DMS114 treated with DMSO at 0.1 percent for 48 hours (cell line): ENCODE measurements around the gene PEG3.
A peak's percentile ranks its signal among the peaks of the same experiment; 100 is the strongest.

Experiments
- DNase-seq: peaks from one replicate; lab custom pipeline; 2025; ENCODE audit not compliant: unreplicated experiment; lab: John Stamatoyannopoulos, UW

PEG3 gene

GRCh38 chr19:56839652-56840450 is 675 bp downstream of the PEG3 start:
- DNase-seq: peak; percentile 100

DNA sequence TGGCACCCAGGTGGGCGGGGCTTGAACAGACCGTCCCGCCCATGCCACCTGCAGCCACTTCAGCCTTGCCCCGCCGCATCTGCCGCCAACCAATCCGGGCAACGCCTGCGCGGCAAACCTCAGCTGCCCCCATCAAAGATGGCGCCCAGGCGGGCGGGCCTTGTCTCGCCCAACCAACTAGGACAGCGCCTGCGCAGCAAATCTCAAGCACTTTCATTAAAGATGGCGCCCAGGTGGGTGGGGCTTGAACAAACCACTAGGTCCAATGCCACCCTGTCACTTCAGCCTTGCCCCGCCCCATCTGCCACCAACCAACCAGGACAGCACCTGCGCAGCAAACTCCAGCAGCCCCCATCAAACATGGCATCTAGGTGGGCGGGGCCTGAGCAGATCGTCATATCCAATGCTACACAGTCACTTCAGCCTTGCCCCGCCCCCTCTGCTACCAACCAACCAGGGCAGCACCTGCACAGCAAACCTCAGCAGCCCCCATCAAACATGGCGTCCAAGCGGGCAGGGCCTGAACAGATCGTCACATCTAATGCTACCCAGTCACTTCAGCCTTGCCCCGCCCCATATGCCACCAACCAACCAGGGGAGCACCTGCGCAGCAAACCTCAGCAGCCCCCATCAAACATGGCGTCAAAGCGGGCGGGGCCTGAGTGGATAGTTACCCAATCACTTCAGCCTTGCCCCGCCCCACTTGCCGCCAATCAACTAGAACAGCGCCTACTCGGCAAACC is 1.4 kb downstream of the PEG3 start:
- DNase-seq: peak; percentile 100

- peak; percentile 92 for DNase-seq
Measured at GRCh38 chr19:56838024-56838908, 2.3 kb downstream of the PEG3 start.

DNA sequence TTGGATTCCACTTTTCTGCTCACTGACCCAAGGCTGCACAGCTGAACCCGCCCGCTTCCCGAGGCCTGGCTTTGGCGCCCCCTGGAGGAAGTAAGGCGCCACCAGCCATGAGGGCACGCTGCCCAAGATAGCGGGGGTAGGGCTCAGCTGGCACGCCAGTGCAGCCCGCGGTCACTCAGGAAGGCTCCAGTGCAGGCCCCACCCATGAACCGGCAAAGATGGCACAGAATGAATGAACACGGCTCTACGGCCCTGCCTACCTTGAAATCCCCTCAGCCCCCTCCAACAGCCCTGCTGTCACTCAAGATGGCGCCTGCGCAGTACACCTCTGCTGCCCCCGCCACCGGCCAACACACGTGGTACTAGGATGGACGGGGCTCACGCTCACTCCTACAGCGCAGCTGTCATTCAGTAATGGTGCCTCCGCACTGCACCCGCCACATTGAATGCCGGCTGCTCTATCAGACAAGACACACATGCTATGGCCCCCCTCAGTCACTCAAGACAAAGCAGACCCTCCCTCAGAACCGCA is 3.0 kb downstream of the PEG3 start:
- DNase-seq: peak; percentile 94

- peak; percentile 70 for DNase-seq
Measured at GRCh38 chr19:56837004-56837403, 3.5 kb downstream of the PEG3 start.

DNA sequence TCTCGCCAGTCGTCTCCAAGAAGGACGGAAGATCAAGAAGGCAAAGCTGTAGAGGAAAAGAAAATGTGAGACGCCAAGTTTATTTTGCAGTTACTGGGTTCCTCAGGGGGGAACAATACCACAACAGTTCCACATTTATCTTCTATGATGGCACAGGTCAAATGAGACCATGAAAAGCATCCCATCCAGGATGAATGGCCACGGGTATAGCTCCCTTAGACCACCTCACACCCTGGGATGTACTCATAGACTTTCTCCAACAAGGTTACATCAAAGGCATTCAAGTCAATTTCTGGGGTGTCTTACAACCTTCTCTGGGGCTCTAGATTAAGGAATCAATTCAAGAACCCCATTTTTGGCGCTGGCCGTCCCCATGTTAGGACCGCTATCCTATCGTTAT is 4.5 kb downstream of the PEG3 start:
- no peak for DNase-seq

DNA sequence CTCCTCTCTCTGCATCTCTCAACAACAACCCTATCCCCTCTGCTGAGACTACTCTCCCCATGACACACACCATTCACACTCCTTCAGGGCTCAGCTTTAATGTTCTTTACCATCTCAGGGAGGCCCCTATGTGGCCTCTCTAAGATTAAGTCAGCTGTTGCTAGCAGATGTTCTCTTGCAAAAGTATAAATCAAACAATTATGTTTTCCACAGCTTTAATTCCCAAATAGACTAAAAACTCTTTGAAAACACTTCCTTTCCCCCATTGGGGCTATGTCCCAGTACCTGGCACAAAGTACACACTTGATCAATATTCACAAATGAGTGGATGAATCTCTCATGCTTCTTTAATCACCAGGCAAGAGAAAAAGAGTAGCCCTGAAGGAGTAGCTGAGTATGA is 5.1 kb downstream of the PEG3 start:
- DNase-seq: no peak

GRCh38 chr19:56834564-56835375 is 5.8 kb downstream of the PEG3 start:
- no peak for DNase-seq

DNA sequence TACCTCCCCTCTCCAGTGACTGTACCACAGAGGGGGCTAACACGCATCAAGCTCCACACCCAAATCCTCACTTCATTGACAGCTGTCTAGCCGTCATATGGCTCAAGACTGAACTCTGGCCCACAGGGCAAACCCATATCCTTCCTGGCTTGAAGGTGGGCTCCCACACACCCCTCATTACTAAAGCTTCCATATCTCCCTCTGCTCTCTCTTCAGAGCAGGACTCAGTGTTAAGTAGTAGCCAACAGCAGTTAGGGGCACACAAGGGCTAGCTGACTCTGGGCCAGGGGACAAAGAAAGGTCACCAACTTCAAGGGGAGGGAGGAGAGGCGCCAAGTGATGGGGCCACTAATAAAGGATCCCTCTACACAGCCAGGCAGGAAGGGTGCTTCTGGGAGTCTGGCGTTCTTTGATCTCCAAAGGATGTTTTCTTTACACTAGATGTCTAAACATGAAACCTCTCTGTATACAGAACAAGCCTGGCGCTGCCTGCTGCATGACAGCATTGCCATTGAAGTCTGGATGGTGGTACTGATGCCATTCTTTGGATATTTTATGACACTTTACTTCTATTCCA is 8.1 kb downstream of the PEG3 start:
- DNase-seq: no peak

DNA sequence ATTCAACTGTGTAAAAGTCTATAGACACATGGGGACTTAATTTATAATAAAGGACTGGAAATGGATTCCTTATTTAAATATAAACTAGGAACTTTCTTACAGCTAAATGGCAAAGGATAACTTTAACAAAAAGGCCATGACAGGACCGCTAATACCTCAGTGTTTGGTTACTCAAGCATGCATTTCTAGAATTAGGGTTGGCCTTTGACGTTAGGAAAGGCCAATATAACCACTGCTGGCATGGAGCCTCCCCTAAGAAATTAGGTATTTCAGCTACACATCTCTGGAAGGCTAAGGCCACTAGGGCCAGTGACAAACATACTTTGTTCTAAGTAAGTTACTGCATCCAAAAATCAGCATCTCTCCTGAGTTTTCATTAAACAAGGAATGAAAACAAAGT is 9.3 kb downstream of the PEG3 start:
- no peak for DNase-seq

- no peak for DNase-seq
Measured at GRCh38 chr19:56829596-56829995, 10.9 kb downstream of the PEG3 start.

DNA sequence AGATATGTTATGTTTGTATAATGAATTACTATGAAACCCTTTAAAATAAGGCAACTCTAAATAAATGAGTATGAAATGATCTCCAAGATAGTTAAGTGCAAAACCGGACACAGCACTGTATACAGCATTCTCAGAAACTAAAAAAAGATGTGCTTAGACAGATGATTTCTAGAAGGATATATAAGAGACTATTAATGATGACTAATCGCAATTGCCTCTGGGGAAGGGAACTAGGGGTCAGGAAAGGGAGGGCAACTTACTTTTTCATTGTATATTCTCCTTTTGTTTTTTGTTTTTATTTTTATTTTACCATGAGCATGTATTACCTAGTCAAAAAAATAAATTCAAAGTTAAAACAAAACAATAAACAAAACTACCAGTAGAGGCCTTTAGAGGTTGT is 12.8 kb downstream of the PEG3 start:
- no peak for DNase-seq

GRCh38 chr19:56823956-56824355 is 16.6 kb downstream of the PEG3 start:
- DNase-seq: no peak

GRCh38 chr19:56823417-56823816 is 17.1 kb downstream of the PEG3 start:
- no peak for DNase-seq

GRCh38 chr19:56822755-56823154 is 17.8 kb downstream of the PEG3 start:
- no peak for DNase-seq

DNA sequence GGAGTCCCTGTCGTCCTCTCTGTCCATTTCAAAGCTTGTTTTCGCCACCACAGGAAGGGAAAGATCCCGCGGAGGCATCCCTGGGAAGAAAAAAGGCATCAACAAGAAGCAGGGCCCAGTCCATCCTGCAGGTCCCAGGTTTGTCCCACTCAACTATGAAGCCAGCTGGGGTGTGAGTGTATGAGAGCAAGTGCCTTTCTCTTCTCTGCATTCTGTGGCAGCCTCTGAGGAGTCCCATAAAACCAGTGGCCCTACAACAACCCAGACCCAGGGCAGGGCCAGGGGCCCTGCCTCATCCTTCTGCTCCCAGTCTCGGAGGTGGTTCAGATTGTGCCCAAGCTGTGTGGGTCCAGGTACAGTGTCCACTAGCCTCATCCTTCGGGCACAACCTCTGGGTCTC is 18.9 kb downstream of the PEG3 start:
- no peak for DNase-seq

GRCh38 chr19:56821209-56821608 is 19.3 kb downstream of the PEG3 start:
- DNase-seq: no peak

GRCh38 chr19:56819166-56819565 is 21.4 kb downstream of the PEG3 start:
- no peak for DNase-seq

GRCh38 chr19:56814656-56815055 is 25.9 kb downstream of the PEG3 start:
- no peak for DNase-seq

DNA sequence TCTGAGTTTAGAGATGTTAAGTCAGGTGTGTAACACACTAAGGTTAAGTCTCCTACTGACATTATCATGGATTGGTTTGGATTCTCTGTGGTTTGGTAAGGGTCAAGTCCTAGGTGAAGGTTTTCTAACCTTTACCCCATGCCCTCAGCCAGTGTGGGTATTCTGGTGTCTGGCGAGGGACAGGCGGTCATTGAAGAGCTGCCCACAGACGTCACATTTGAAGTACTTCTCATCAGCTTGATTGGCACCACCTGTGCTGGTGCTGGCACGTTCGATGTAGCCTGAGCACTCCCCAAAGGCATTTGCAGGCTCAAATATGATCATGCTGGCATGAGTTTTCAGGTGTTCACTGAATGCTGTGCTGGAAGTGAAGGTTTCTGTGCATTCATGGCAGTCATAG is 27.0 kb downstream of the PEG3 start:
- DNase-seq: no peak
